Cardiac muscle cell (in vitro differentiated cells and primary cell): ENCODE results near the gene TUBE1. TPM values are rescaled to one million over a fixed set of nuclear protein-coding genes. Genes with fewer than 3 reads are reported as not detected.

Source experiments
- DNase-seq, 2 donors: peaks; one replicate each; pipeline versions ENCODE4 v3.0.0 to v3.0.0-alpha.2; 2010 to 2017; ENCODE audit warnings: low read depth in 1 of 2, low spot score in 1 of 2
- H3K27ac ChIP-seq: fragments of 200-600 bp; sonication (generic); 2 replicates; pipeline ENCODE4 v1.5.1; 2016
- H3K27me3 ChIP-seq: fragments of 200-600 bp; sonication (generic); 2 replicates; pipeline ENCODE4 v1.6.0; 2016; ENCODE audit warnings: control low read depth
- H3K36me3 ChIP-seq: fragments of 200-600 bp; sonication (generic); 2 replicates; pipeline ENCODE4 v1.5.1; 2016; ENCODE audit warnings: control low read depth
- H3K4me1 ChIP-seq: fragments of 200-600 bp; sonication (generic); 2 replicates; pipeline ENCODE4 v1.8.1; 2017; ENCODE audit warnings: low read depth, mild to moderate bottlenecking, mixed run types
- H3K4me3 ChIP-seq: fragments of 200-600 bp; sonication (generic); 2 replicates; pipeline ENCODE4 v1.5.1; 2016; ENCODE audit warnings: mild to moderate bottlenecking
- H3K9me3 ChIP-seq: fragments of 200-600 bp; sonication (generic); 2 replicates; pipeline ENCODE4 v1.5.1; 2017; ENCODE audit warnings: low read depth, mild to moderate bottlenecking, control low read depth
- polyA plus RNA-seq: library from polyadenylated mRNA; unstranded; fragments of >200 nt; fragmentation: Nextera tagmentation; extraction: Ambion mirVana; gene quantifications from 2 replicates; pipeline ENCODE4 v1.2.1, GENCODE V29; 2016
- total RNA-seq: library from RNA; depleted of rRNA; stranded (reverse); fragments of >200 nt; gene quantifications from 2 replicates; pipeline ENCODE4 v1.2.3, GENCODE V29; 2016
- TF ChIP-seq, protein P1 (sequence below): IDR thresholded peaks from 2 replicates; pipeline ENCODE4 v1.5.1; 2012; ENCODE audit warnings: low read depth, mild to moderate bottlenecking, low read length

The TUBE1 gene
- total and polyA plus RNA-seq, 2 experiments from 2014 or later = 22.5 to 42.8 TPM

DNA sequence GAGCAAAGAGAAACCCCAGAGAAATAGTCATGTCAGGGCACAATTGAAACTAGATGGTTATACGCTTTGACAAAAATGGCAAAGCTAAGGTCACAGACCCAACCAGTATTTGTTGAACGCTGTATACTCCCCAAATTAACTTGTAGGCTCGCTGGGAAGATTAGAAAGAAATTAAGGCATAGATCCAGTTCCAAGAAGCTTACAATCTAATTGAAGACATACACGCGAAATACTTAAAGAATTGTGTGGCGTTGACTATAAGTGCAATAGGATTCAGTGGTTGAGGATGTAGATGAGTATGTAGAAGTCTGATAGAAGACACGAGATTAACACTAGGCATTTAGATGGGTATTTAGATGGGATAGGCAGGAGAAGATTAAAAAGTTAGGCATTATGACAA, 634 bp upstream of the TUBE1 start:
- TF ChIP-seq, protein P1, sequence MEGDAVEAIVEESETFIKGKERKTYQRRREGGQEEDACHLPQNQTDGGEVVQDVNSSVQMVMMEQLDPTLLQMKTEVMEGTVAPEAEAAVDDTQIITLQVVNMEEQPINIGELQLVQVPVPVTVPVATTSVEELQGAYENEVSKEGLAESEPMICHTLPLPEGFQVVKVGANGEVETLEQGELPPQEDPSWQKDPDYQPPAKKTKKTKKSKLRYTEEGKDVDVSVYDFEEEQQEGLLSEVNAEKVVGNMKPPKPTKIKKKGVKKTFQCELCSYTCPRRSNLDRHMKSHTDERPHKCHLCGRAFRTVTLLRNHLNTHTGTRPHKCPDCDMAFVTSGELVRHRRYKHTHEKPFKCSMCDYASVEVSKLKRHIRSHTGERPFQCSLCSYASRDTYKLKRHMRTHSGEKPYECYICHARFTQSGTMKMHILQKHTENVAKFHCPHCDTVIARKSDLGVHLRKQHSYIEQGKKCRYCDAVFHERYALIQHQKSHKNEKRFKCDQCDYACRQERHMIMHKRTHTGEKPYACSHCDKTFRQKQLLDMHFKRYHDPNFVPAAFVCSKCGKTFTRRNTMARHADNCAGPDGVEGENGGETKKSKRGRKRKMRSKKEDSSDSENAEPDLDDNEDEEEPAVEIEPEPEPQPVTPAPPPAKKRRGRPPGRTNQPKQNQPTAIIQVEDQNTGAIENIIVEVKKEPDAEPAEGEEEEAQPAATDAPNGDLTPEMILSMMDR = no peak
- no peaks in the 10 kb centered on the region for H3K36me3 ChIP-seq
- H3K27ac ChIP-seq = peak overlapping the region; percentile 87
- no peaks in the 10 kb centered on the region for H3K27me3 ChIP-seq
- H3K4me3 ChIP-seq = peak overlapping the region; percentile 50
- peaks cover 4% of the 10 kb centered on the region for H3K4me1 ChIP-seq
- H3K9me3 ChIP-seq = no peaks in the 10 kb centered on the region
- no peak for DNase-seq

DNA sequence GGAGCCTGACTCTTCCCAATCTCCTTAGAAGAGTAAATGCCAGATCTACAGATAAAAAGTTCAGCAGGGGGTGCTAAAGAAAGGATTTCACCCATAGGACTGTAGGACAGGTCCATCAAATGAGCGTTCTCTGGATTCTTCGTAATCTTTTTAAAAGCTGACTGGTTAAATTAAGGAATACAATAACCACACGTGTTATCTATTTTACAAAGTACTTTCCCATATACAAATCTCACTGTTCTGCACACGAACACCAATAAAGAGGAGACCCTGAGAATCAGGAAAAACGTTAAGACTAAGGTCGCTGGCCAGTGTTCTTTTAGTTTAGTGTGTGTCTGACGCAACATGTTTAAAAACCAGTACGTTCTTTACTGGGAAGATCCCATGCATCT, 542 bp downstream of the TUBE1 start:
- Histone ChIP-seq H3K27me3 (no peaks in the 10 kb centered on the region), H3K4me3 (peak overlapping the region; percentile 50), H3K27ac (peak overlapping the region; percentile 87), H3K9me3 (no peaks in the 10 kb centered on the region), H3K36me3 (no peaks in the 10 kb centered on the region), H3K4me1 (peaks cover 4% of the 10 kb centered on the region)
- TF ChIP-seq, protein P1 = peak; percentile 25
- DNase-seq = peak; percentile 21 to 44

DNA sequence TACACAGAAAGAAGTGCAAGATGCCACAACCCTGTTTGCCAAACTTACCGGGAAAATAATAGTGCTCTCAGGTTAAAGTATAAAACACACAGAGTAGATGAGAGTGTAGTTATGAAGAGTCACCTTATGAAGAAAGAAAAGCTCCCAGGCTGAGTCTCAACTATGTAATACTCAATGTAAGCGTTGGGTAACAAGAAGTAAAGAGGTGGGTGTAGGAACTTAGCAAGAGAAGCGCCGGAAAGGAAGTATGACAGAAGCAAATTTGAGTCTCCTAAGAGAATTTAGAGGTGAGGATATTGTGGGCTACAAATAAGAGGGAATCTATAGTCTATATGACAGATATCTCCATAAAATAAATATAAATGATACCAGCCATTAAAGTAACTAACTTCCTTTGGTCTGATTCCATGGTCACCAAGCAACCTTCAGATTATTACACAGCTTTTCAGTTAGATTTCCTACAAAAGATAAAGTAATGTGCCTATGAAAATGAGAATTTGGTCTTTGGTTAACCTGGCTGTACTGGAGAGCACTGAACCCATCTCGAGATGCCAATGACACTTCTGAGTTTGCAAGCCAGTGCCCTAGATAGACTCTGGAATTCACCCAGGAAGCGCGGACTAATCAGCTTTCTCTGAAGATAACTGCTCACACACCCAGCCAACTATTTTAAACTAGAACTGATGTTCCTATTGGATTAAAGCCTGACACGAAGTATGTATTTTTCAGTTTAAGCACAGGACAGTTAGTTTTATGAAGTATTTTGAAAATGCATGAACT, 1.8 kb downstream of the TUBE1 start:
- DNase-seq = peak in 1 of 2 donors; percentile 16
- Histone ChIP-seq H3K4me1 (peaks cover 4% of the 10 kb centered on the region), H3K4me3 (no peak overlapping the region), H3K27ac (no peak overlapping the region), H3K27me3 (no peaks in the 10 kb centered on the region), H3K36me3 (peaks cover 4% of the 10 kb centered on the region), H3K9me3 (no peaks in the 10 kb centered on the region)
- TF ChIP-seq, protein P1 = no peak

DNA sequence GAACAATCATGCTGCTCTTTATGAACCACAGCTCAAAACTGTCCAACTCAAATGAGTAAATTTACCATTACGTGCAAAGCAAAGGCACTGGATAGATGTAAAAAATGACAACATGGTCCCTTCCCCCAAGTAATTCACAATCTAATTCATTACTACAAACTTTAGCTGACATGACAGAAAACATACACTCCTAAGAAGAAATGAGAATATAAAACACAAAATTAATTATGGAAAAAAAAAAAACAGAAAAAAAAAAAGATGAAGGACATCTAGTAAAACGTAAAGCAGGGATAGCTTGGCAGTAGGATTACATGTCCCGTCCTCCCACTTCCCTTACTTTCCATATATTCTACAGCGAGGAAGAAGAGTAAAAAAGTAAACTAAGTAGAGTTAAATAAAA, 5.7 kb downstream of the TUBE1 start:
- TF ChIP-seq, protein P1 = no peak
- H3K27me3 ChIP-seq = no peaks in the 10 kb centered on the region
- no peak overlapping the region for H3K4me3 ChIP-seq
- no peaks in the 10 kb centered on the region for H3K9me3 ChIP-seq
- no peak for DNase-seq
- no peak overlapping the region for H3K27ac ChIP-seq
- no peaks in the 10 kb centered on the region for H3K4me1 ChIP-seq
- H3K36me3 ChIP-seq = peaks cover 23% of the 10 kb centered on the region

DNA sequence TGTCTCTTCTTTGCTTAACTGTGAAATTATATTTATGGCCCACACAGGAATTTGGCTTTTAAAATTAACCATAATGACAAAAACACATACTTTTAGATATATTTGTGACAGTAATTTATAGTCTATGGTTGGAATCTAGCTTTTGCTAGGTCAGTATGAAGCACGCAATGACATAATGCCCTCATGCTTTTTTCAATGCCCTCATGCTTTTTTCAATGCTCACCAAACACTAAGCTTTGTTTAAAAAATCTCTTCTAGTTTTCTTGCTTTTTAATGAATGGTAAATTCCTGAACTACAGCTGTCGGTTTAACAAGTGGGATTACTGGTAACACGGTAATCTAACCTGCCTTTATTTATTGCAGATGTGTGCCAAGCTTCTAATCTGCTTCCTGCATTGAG, 20.7 kb downstream of the TUBE1 start:
- Histone ChIP-seq H3K36me3 (peaks cover 17% of the 10 kb centered on the region), H3K4me1 (no peaks in the 10 kb centered on the region), H3K27me3 (no peaks in the 10 kb centered on the region), H3K27ac (no peak overlapping the region), H3K9me3 (no peaks in the 10 kb centered on the region), H3K4me3 (no peak overlapping the region)
- no peak for DNase-seq
- TF ChIP-seq, protein P1 = no peak
